ENCODE measurements around the gene GRIK5. TPM values are rescaled to one million over a fixed set of nuclear protein-coding genes. Genes with fewer than 3 reads are reported as not detected.

GRIK5 gene
- total RNA-seq, 4 donors from 2014 or later = 0.08 to 1.1 (median 0.37) TPM

DNA sequence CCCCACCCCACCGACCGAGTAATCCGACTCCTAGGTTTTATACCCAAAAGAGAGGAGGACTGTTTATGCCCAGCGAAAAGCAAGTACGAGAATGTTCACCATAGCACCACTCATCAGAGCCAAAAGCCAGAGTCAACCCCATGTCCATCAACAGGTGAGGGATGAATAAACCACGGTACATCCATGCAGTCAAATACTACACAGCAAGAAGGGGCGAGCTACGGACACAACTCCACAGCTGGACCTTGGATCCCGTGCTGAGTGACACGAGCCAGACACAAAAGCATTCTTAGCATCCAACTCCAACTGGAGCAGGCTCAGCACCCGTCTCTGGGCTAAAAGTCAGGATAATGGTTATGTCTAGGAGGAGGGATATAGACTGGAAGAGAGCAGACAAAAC lies 98.6 kb downstream of the GRIK5 start:
- H3K4me3 ChIP-seq = no peak overlapping the region
- DNase-seq = no peak
- no peaks in the 10 kb centered on the region for H3K36me3 ChIP-seq
- H3K9me3 ChIP-seq = no peaks in the 10 kb centered on the region
- H3K4me1 ChIP-seq = peaks cover 0 to 10% (median 0%) of the 10 kb centered on the region in 3 donors
- peaks cover 0 to 34% (median 0%) of the 10 kb centered on the region in 4 donors for H3K27me3 ChIP-seq
- intact Hi-C loops (cut with DNase I) = no loop called here
- H3K27ac ChIP-seq = no peak overlapping the region
- TF ChIP-seq POLR2A (IDR thresholded peaks at IDR 0.05) = no peak
- 84 to 86% methylated on average over 9 to 10 of the region's 11 CpGs for WGBS, 2 donors

- WGBS, 2 donors = 76 to 80% methylated on average over 3 to 5 of the region's 19 CpGs
- Histone ChIP-seq H3K27me3 (peaks cover 0 to 45% (median 0%) of the 10 kb centered on the region in 4 donors), H3K4me1 (peaks cover 0 to 8% (median 0%) of the 10 kb centered on the region in 3 donors), H3K4me3 (no peak overlapping the region), H3K27ac (no peak overlapping the region), H3K9me3 (no peaks in the 10 kb centered on the region), H3K36me3 (no peaks in the 10 kb centered on the region)
- intact Hi-C loops (cut with DNase I) = no loop called here
- DNase-seq = no peak
- no peak for TF ChIP-seq POLR2A (IDR thresholded peaks at IDR 0.05)
- TF ChIP-seq, protein P1, sequence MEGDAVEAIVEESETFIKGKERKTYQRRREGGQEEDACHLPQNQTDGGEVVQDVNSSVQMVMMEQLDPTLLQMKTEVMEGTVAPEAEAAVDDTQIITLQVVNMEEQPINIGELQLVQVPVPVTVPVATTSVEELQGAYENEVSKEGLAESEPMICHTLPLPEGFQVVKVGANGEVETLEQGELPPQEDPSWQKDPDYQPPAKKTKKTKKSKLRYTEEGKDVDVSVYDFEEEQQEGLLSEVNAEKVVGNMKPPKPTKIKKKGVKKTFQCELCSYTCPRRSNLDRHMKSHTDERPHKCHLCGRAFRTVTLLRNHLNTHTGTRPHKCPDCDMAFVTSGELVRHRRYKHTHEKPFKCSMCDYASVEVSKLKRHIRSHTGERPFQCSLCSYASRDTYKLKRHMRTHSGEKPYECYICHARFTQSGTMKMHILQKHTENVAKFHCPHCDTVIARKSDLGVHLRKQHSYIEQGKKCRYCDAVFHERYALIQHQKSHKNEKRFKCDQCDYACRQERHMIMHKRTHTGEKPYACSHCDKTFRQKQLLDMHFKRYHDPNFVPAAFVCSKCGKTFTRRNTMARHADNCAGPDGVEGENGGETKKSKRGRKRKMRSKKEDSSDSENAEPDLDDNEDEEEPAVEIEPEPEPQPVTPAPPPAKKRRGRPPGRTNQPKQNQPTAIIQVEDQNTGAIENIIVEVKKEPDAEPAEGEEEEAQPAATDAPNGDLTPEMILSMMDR (IDR thresholded peaks at IDR 0.05) = no peak
Measured at GRCh38 chr19:41969772-41970458, 100.1 kb downstream of the GRIK5 start.

- peaks cover 0 to 51% (median 0%) of the 10 kb centered on the region in 4 donors for H3K27me3 ChIP-seq
- 81 to 86% methylated on average over 11 to 15 of the region's 28 CpGs for WGBS, 2 donors
- H3K4me1 ChIP-seq = no peaks in the 10 kb centered on the region
- no peak overlapping the region for H3K27ac ChIP-seq
- no peak for TF ChIP-seq POLR2A (IDR thresholded peaks at IDR 0.05)
- TF ChIP-seq, protein P1 (IDR thresholded peaks at IDR 0.05) = no peak
- H3K4me3 ChIP-seq = no peak overlapping the region
- intact Hi-C loops (cut with DNase I) = no loop called here
- H3K36me3 ChIP-seq = no peaks in the 10 kb centered on the region
- no peak for DNase-seq
- no peaks in the 10 kb centered on the region for H3K9me3 ChIP-seq
Measured at GRCh38 chr19:41968751-41969595, 101.0 kb downstream of the GRIK5 start.

DNA sequence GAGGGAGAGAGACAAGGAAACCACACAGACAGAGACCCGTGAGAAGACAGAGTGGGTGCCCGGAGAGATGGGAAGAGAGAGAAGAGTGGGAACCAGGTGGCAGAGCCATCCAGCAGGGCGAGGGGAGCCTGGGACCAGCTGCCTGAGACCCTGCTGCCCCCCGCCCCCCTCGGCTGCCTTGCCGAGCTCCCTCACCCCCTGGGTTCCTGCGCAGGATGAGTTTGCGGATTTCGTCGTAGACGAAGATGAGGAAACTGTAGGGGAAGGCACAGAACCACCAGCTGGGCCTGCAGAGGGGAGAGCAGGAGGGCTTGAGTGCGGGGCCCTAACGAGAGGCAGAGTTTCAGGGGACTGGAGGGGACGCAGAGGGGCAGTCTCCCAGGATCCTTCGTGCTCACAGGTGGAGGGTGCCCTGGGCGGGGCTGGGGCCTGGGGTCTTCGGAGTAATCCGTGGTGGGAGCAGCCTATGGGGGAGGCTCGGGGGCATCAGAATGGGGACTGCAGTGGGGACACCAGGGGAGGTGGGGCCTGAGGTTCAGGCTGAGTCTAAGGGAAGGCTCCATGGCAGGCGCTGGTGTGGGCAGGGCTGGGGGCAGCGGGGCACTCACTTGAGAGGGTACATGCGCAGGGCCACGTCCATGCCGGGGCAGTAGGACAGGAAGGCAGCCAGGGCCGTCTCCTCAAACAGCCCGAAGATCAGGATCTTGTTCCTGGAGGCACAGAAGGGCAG lies 102.8 kb downstream of the GRIK5 start:
- intact Hi-C loops (cut with DNase I) = no loop called here
- TF ChIP-seq, protein P1 (IDR thresholded peaks at IDR 0.05) = no peak
- no peak for TF ChIP-seq POLR2A (IDR thresholded peaks at IDR 0.05)

GRCh38 chr19:41965106-41965505 lies 104.9 kb downstream of the GRIK5 start:
- DNase-seq = no peak
- Histone ChIP-seq H3K4me3 (no peak overlapping the region), H3K9me3 (no peaks in the 10 kb centered on the region), H3K27ac (no peak overlapping the region), H3K36me3 (no peaks in the 10 kb centered on the region), H3K4me1 (no peaks in the 10 kb centered on the region), H3K27me3 (peaks cover 0 to 48% (median 0%) of the 10 kb centered on the region in 4 donors)
- 61 to 65% methylated on average over 5 of the region's 5 CpGs for WGBS, 2 donors
- intact Hi-C loops (cut with DNase I) = no loop called here
- TF ChIP-seq, protein P1 (IDR thresholded peaks at IDR 0.05) = no peak

More for the DNA sequence above, 102.8 kb downstream of the GRIK5 start:
- Histone ChIP-seq H3K4me3 (no peak overlapping the region), H3K27ac (no peak overlapping the region), H3K27me3 (peaks cover 0 to 51% (median 0%) of the 10 kb centered on the region in 4 donors), H3K36me3 (no peaks in the 10 kb centered on the region), H3K4me1 (no peaks in the 10 kb centered on the region), H3K9me3 (no peaks in the 10 kb centered on the region)
- 56 to 71% methylated on average over 16 to 23 of the region's 26 CpGs for WGBS, 2 donors
- DNase-seq = no peak

Measured in esophagus squamous epithelium (tissue), 5 donors.